ENCODE data around the gene PSME2. TPM values are rescaled to one million over a fixed set of nuclear protein-coding genes. Genes with fewer than 3 reads are reported as not detected.
"Not testable (repeated sequence)": the region's sequence is repeated elsewhere in the genome, so short reads cannot be mapped to it uniquely, and the experiment has no call there.

The PSME2 gene
- total RNA-seq, 1 experiment from 2014 or later, result 288 TPM

- Mint-ChIP-seq H3K36me3 (ENCODE audit: insufficient read depth, unreplicated experiment) (peaks cover 16% of the 10 kb centered on the region), H3K4me3 (ENCODE audit: low read depth, unreplicated experiment) (no peak overlapping the region), H3K27ac (ENCODE audit: unreplicated experiment) (no peak overlapping the region), H3K4me1 (ENCODE audit: low read depth, unreplicated experiment) (peaks cover 5% of the 10 kb centered on the region), H3K9me3 (ENCODE audit: low read depth, unreplicated experiment) (no peaks in the 10 kb centered on the region), H3K27me3 (ENCODE audit: unreplicated experiment) (no peaks in the 10 kb centered on the region)
- TF ChIP-seq, protein P1, sequence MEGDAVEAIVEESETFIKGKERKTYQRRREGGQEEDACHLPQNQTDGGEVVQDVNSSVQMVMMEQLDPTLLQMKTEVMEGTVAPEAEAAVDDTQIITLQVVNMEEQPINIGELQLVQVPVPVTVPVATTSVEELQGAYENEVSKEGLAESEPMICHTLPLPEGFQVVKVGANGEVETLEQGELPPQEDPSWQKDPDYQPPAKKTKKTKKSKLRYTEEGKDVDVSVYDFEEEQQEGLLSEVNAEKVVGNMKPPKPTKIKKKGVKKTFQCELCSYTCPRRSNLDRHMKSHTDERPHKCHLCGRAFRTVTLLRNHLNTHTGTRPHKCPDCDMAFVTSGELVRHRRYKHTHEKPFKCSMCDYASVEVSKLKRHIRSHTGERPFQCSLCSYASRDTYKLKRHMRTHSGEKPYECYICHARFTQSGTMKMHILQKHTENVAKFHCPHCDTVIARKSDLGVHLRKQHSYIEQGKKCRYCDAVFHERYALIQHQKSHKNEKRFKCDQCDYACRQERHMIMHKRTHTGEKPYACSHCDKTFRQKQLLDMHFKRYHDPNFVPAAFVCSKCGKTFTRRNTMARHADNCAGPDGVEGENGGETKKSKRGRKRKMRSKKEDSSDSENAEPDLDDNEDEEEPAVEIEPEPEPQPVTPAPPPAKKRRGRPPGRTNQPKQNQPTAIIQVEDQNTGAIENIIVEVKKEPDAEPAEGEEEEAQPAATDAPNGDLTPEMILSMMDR (IDR thresholded peaks at IDR 0.05; ENCODE audit: unreplicated experiment), result no peak
- no peak for DNase-seq
- CTCF ChIA-PET, result interaction anchor here (0.6 to 3.6 kb wide), 13 partner anchors 11 to 134 kb away, joined by 3 to 64 read pairs (median 5); partner anchors contain the start of genes EMC9, IRF9, MDP1 and PCK2
- no TSS peak for BruUV-seq (replicated peaks)
- intact Hi-C loops (cut with micrococcal nuclease; ENCODE audit: unreplicated experiment), result loop anchor here (1.0 kb wide), 1 partner anchor 50 kb away; no protein-coding TSS in a partner anchor
Observed at GRCh38 chr14:24108336-24108874, 38.0 kb downstream of the PSME2 start.

DNA sequence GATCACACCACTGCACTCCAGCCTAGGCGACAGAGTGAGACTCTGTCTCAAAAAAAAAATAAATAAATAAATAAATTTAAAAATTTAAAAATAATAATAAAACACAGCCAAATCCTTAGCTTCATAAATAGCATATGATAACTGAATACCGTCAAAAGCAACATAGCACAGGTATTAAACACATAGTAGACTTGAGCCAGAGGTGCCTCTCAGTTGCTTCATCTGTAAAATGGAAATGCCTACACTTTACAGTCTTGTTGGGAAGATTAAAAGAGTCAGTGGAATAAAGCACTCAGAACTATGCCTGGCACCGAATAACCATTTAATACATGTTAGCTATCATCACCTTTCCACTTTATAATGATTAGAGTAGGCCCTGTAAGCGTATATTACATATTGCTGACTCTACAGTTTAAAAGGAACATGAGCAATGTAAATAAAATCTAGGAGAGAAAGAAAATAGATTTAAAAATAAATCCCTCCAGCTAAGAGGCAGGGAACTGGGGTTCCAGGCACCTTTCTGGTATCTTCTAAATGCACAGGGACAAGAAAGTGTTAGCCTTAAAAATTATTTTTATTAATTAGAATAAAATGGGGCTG lies 39.6 kb downstream of the PSME2 start:
- Mint-ChIP-seq H3K27me3 (ENCODE audit: unreplicated experiment) (no peaks in the 10 kb centered on the region), H3K27ac (ENCODE audit: unreplicated experiment) (no peak overlapping the region), H3K9me3 (ENCODE audit: low read depth, unreplicated experiment) (no peaks in the 10 kb centered on the region), H3K36me3 (ENCODE audit: insufficient read depth, unreplicated experiment) (peaks cover 26% of the 10 kb centered on the region), H3K4me3 (ENCODE audit: low read depth, unreplicated experiment) (no peak overlapping the region), H3K4me1 (ENCODE audit: low read depth, unreplicated experiment) (peaks cover 5% of the 10 kb centered on the region)
- BruUV-seq (replicated peaks), result no TSS peak
- TF ChIP-seq, protein P1 (IDR thresholded peaks at IDR 0.05; ENCODE audit: unreplicated experiment), result no peak
- no peak for DNase-seq
- intact Hi-C loops (cut with micrococcal nuclease; ENCODE audit: unreplicated experiment), result no loop called here
- CTCF ChIA-PET, result interaction anchor here (3.6 kb wide), 1 partner anchor 13 kb away, joined by 45 read pairs; the partner anchor contains the start of gene PCK2

GRCh38 chr14:24105609-24106239 lies 40.7 kb downstream of the PSME2 start:
- CTCF ChIA-PET; H3K27ac Mint-ChIP-seq (ENCODE audit: unreplicated experiment); H3K4me3 Mint-ChIP-seq (ENCODE audit: low read depth, unreplicated experiment); intact Hi-C loops (cut with micrococcal nuclease; ENCODE audit: unreplicated experiment); DNase-seq; BruUV-seq (replicated peaks); H3K9me3 Mint-ChIP-seq (ENCODE audit: low read depth, unreplicated experiment); H3K4me1 Mint-ChIP-seq (ENCODE audit: low read depth, unreplicated experiment); H3K27me3 Mint-ChIP-seq (ENCODE audit: unreplicated experiment): not testable (repeated sequence)
- peaks cover 33% of the 10 kb centered on the region for H3K36me3 Mint-ChIP-seq (ENCODE audit: insufficient read depth, unreplicated experiment)

DNA sequence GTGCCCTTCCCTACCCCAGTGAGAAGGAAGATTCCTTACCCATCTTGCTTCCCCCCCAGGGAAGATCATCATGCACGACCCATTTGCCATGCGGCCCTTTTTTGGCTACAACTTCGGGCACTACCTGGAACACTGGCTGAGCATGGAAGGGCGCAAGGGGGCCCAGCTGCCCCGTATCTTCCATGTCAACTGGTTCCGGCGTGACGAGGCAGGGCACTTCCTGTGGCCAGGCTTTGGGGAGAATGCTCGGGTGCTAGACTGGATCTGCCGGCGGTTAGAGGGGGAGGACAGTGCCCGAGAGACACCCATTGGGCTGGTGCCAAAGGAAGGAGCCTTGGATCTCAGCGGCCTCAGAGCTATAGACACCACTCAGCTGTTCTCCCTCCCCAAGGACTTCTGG lies 43.0 kb downstream of the PSME2 start:
- Mint-ChIP-seq H3K27me3 (ENCODE audit: unreplicated experiment) (no peaks in the 10 kb centered on the region), H3K36me3 (ENCODE audit: insufficient read depth, unreplicated experiment) (peaks cover 44% of the 10 kb centered on the region), H3K27ac (ENCODE audit: unreplicated experiment) (no peak overlapping the region), H3K4me1 (ENCODE audit: low read depth, unreplicated experiment) (no peaks in the 10 kb centered on the region), H3K9me3 (ENCODE audit: low read depth, unreplicated experiment) (no peaks in the 10 kb centered on the region), H3K4me3 (ENCODE audit: low read depth, unreplicated experiment) (no peak overlapping the region)
- intact Hi-C loops (cut with micrococcal nuclease; ENCODE audit: unreplicated experiment), result no loop called here
- CTCF ChIA-PET, result interaction anchor here (0.6 to 1.7 kb wide), 2 partner anchors 10 to 1279 kb away, joined by 4 to 6 read pairs; partner anchors contain the start of gene PCK2
- TF ChIP-seq, protein P1 (IDR thresholded peaks at IDR 0.05; ENCODE audit: unreplicated experiment), result no peak
- no TSS peak for BruUV-seq (replicated peaks)
- DNase-seq, result no peak
